ENCODE measurements around the gene OCIAD1.
"Not testable (repeated sequence)": the region's sequence is repeated elsewhere in the genome, so short reads cannot be mapped to it uniquely, and the experiment has no call there.

Gene OCIAD1

DNA sequence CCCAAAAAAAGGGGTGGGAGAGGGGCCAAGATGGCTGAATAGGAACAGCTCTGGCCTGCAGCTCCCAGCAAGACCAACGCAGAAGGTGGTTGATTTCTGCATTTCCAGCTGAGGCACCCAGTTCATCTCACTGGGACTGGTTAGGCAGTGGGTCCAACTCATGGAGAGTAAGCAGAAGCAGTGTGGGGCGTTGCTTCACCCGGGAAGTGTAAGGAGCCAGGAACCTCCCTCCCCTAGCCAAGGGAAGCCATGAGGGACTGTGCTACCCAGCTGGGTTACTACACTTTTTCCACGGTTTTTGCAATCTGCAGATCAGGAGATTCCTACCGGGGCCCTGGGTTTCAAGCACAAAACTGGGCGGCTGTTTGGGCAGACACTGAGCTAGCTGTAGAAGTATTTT lies 13.9 kb upstream of the OCIAD1 start:
- DNase-seq (ENCODE audit: low read depth in 2 of 3, low spot score in 1 of 3): no peak

DNA sequence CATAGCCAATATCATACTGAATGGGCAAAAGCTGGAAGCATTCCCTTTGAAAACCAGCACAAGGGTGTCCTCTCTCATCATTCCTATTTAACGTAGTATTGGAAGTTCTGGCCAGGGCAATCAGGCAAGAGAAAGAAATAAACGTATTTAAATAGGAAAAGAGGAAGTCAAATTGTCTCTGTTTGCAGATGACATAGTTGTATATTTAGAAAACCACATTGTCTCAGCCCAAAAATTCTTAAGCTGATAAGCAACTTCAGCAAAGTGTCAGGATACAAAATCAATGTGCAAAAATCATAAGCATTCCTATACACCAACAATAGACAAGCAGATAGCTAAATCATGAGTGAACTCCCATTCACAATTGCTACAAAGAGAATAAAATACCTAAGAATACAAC lies 9.5 kb upstream of the OCIAD1 start:
- not testable (repeated sequence) for DNase-seq (ENCODE audit: low read depth in 2 of 3, low spot score in 1 of 3)

DNA sequence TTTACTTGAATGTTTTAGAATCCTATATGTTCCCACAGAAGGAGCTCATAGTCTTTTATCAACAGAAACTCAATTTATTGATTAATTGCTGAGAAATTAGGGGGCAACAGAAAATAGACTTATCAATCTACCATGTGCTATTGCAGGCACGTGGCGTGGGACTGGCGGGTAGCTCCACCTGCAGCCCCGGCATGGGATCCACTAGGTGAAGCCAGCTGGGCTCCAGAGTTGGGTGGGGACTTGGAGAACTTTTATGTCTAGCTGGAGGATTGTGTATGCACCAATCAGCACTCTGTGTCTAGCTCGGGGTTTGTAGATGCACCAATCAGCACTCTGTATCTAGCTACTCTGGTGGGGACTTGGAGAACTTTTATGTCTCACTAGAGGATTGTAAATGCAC lies 3.3 kb upstream of the OCIAD1 start:
- no peak for DNase-seq (ENCODE audit: low read depth in 2 of 3, low spot score in 1 of 3)

DNA sequence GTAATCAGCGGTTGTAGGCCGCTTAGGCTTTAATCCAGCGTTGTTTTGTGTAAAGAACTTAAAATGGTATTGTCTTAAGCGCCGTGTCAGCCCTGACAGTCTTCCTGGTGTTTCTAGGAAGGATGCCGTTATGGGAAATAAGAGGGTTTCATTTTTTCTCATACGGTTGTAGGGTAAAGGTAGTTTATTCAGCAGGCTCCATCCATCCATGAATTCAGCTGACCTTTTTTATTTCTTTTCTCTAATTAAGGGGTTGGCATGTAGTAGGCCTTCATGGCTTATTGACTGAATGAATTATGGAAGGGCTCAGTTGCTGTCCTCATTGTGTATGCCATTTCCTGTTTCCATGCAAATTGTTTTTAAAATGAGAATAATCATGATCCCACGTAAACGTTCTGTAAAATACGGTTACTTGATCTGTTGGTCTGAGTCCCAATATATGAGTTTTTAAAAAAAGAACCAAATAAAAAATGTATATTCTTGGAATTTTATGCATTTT lies 693 bp downstream of the OCIAD1 start:
- DNase-seq (ENCODE audit: low read depth in 2 of 3, low spot score in 1 of 3): no peak

DNA sequence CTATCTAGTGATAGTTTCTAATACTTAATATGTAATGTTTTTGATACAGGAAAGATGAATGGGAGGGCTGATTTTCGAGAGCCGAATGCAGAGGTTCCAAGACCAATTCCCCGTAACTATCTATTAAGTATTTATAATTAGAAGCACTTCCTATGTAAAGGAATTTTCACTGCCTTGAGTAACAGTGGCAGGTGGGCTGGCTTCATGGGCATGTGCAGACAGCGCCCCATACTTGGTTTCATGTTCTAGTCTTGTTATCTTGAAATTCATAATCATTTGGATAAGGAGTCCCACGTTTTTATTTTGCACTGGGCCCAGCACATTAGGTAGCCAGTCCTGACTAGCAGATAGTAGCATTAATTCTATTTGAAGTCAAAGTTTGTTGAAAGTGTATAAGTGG lies 1.7 kb downstream of the OCIAD1 start:
- no peak for DNase-seq (ENCODE audit: low read depth in 2 of 3, low spot score in 1 of 3)

DNA sequence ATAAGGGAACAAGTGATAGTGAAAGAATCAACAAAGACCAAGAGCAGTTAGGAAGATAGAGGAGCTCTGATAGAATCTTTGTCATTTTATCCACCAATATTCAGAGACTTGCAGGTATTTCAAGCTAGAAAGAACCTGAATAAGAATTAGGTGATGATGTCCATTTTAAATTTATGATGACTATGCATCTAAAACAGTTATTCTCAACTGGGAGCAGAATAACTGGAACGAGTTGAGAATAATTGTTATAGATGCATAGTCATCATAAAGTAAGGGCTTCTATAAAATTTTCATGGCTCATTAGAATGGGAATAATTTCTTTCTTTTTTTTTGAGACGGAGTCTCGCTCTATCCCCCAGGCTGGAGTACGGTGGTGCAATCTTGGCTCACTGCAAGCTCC lies 5.8 kb downstream of the OCIAD1 start:
- no peak for DNase-seq (ENCODE audit: low read depth in 2 of 3, low spot score in 1 of 3)

DNA sequence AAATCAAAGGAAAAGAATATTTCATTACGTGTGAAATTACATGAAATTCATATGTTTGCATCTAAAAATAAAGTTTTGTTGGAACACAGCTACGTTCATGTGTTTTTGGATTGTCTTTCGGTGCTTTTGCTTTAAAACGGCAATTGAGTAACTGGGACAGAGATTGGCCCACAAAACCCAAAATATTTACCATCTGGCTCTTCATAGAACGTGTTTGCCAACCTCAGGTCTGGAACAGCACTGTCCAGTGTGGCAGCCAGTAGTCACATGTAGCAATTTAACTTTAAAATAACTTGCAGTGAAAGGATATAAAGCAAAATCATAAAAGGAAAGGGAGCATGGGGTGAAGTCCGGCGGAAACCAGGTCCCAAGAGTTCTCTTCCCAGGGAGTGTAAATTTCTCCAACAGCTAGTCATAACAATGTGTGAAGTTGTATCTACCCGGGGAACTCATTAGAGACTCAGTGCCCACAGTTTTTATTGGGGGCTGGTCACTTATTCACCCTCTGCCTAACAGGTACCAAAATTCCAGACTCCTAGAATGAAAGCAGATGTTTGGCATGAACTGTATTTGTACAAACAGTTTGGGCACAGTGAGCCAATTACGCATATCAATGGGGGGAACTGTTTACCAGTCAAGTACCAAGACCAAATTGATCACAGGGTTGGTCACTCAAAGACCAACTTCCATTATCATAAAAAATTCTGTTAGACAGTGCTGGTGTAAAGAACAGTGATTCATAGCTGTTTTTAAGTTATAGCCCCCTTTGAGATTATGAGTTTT lies 10.3 kb downstream of the OCIAD1 start:
- DNase-seq (ENCODE audit: low read depth in 2 of 3, low spot score in 1 of 3): no peak

DNA sequence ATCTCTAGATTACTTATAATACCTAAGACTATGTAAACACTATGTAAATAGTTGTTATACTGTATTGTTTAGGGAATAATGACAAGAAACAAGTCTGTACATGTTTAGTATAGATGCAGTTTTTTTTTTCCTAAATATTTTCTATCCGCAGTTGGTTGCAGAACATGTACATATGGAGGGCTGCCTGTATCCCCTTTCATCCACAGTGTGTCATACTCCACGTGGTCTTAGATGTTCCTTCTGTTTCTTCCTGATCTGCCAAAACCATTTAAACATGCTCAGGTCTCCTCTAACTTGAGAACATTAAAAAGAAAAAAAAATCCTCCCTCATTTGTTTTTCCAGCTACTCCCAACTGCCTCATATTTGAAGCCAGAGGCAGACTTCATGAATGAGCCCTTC lies 14.0 kb downstream of the OCIAD1 start:
- DNase-seq (ENCODE audit: low read depth in 2 of 3, low spot score in 1 of 3): no peak

DNA sequence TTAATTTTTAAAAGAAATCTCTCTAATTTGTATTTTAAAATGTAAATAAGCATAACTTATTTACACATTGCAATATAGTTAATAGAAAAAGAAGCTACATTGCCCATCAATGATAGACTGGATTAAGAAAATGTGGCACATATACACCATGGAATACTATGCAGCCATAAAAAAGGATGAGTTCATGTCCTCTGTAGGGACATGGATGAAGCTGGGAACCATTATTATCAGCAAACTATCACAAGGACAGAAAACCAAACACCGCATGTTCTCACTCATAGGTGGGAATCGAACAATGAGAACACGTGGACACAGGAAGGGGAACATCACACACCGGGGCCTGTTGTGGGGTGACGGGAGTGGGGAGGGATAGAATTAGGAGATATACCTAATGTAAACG lies 17.9 kb downstream of the OCIAD1 start:
- DNase-seq (ENCODE audit: low read depth in 2 of 3, low spot score in 1 of 3): not testable (repeated sequence)

DNA sequence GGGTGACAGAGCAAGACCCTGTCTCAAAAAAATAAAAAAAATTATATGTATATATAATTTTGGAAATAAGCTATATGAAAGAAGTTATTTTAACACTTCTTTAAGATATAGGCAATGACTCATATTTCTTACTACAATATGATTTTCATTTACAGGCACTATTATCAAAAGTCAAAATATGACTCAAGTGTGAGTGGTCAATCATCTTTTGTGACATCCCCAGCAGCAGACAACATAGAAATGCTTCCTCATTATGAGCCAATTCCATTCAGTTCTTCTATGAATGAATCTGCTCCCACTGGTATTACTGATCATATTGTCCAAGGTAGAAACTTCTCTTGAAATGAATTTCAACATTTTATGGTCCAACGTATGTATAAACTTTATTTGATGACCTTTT lies 20.8 kb downstream of the OCIAD1 start:
- no peak for DNase-seq (ENCODE audit: low read depth in 2 of 3, low spot score in 1 of 3)

DNA sequence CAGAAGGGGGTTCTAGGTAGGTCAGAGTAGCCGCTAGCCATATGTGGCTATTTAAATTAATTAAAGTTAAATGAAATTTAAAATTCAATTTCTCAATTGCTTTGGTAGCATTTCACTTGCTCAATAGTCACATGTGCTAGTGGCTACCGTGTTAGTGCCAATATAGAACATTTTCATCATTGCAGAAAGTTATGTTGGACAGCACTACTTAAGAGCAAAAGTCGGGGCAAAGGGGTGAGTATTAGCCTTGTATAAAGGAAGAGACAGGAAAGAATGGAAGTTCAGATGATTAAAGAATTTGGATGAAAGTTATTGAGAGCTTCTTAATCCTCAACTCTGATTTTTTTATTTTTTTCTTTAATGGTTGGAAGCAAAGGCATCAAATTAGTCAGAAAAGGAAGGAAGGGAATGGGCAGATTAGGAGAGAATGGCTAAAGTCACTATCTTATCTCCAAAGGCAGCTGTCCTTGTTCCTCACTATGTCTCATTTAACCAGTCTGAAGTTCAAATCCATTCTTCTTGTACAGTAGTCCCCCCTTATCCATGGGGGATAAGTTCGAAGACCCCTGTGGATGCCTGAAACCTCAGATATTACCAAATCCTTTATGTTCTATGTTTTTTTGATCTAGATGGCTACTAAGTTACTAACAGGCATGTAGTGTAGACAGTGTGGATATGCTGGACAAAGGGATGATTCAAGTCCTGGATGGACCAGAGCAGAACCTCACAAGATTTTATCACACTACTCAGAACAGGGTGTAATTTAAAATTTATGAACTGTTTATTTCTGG lies 22.9 kb downstream of the OCIAD1 start:
- no peak for DNase-seq (ENCODE audit: low read depth in 2 of 3, low spot score in 1 of 3)

DNA sequence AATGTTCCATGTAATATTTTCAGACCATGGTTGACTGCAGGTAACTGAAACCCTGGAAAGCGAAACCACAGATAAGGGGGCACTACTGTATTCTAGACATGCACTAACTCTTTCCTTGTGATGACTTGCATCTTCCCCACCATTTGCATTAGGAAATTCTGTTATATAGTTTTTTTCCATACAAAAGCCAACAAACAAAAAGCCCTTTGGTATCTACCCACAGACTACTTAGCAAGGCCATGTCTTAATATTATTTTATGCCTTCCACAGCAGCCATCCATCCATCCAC lies 23.5 kb downstream of the OCIAD1 start:
- no peak for DNase-seq (ENCODE audit: low read depth in 2 of 3, low spot score in 1 of 3)

DNA sequence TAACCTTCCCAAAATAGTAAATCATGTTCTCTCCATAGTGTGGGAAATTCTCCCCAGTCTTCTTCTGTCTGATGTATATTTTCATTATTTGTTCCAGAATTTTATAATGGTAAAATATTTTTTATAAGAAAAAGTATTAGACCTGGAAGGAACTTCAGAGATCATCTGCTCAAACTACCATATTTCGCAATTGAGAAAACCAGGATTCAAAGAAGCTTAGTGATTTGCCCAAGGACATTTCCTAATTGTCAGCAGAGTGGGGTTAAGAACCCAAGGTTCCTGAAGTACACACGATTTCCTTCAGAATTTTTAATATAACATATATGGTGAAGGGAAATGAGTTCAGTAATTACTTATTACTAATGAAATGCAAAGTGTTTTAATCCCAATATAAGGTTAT lies 24.1 kb downstream of the OCIAD1 start:
- DNase-seq (ENCODE audit: low read depth in 2 of 3, low spot score in 1 of 3): no peak

DNA sequence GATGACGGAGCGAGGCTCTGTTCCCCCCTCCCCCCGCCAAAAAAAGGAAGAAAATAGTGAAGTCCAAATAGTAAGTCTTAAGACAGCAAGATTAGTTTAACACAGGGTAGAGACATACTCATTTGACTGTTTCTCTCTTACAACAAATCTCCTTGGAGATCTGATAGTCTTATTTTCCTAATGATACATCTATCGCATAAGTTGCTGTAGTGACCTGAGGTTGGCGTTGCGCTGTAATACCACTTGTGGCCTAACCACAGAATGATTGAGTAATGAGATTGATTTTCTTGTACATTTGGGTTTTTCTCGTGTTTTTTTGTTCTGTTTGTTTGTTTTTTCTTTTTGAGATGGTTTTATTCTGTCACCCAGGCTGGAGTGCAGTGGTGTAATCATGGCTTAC lies 27.2 kb downstream of the OCIAD1 start:
- no peak for DNase-seq (ENCODE audit: low read depth in 2 of 3, low spot score in 1 of 3)

DNA sequence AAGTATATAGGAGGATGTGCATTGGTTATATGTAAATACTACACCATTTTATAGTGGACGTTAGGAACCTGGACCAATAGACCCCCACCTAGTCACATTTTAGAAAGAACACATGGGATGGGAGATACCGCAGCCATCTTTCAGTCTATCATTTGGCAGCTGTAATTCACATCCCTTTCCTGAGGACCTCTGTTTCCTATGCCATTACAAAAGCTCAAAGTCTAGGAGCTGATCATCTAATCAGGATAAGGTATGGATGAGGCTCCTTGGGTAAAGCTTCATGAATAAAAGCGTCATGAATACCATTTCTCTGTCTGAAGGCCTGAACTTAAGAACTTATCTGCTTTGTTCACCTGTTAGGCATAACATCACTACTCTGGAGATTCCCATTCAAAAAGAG lies 31.1 kb downstream of the OCIAD1 start:
- no peak for DNase-seq (ENCODE audit: low read depth in 2 of 3, low spot score in 1 of 3)

DNA sequence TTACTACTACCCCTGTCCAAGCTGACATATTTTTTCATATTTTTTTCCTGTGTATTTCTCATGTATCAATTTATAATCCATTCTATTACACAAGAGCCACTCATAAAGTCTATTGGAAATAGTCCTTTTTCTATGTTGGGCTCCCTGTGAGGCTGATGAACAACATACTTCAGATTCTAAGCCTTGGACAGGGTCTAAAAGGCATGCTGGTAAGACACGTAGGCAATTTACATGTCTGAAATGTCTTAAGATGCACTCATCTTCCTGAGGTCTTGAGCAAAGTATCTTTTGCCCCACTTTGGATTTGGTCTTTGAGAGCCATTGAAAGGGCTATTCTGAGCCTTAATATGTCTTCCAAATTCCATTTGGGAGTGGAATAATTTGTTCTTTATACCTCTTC lies 31.8 kb downstream of the OCIAD1 start:
- DNase-seq (ENCODE audit: low read depth in 2 of 3, low spot score in 1 of 3): no peak

DNA sequence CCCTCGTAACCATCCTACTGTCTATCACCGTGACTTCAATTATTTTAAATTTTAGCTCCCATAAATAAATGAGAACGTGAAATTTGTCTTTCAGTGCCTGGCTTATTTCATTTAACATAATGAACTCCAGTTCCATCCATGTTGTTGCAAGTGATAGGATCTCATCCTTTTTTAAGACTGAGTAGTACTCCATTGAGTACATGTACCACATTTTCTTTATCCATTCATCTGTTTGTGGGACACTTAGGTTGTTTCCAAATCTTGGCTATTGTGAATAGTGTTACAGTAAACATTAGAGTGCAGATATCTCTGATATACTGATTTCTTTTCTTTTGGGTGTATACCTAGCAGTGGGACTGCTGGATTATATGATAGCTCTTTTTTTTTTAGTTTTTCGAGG lies 32.8 kb downstream of the OCIAD1 start:
- DNase-seq (ENCODE audit: low read depth in 2 of 3, low spot score in 1 of 3): no peak

DNA sequence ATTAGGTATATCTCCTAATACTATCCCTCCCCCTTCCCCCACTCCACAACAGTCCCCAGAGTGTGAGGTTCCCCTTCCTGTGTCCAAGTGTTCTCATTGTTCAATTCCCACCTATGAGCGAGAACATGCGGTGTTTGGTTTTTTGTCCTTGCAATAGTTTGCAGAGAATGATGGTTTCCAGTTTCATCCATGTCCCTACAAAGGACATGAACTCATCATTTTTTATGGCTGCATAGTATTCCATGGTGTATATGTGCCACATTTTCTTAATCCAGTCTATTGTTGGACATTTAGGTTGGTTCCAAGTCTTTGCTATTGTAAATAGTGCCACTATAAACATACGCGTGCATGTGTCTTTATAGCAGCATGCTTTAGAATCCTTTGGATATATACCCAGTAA lies 33.8 kb downstream of the OCIAD1 start:
- DNase-seq (ENCODE audit: low read depth in 2 of 3, low spot score in 1 of 3): not testable (repeated sequence)

DNA sequence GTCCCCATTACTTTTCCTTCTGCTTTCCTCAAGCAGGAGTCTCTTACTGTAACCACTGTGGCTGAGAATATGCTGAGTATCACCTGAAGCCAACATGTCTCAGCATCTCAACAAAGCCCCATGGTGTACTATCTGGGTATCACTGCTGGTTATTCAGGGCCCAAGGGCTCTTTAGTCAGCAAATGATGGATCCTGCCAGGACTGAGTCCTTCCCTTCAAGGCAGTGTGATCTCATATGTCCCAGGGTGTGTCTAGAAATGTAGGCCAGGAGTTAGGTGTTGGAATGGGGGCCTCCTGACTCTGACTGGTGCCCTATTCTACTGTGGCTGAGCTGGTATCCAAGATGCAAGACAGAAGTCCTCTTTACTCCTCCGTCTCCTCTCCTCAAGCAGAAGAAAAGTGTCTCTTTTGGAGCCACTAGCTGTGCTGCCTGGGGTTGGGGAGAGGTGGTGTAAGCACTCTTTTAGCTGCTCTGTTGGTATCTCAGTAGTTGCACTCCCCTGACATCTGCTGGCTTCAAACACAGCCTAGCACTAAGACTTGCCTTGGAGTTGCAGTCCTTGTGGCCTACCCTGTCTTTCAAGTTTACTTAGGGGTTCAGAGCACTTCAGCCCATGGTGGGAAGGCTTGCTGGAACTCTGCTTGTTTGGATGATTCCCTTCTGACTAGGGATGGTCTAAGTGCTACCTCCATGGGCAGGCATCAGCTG lies 47.1 kb downstream of the OCIAD1 start:
- DNase-seq (ENCODE audit: low read depth in 2 of 3, low spot score in 1 of 3): no peak

DNA sequence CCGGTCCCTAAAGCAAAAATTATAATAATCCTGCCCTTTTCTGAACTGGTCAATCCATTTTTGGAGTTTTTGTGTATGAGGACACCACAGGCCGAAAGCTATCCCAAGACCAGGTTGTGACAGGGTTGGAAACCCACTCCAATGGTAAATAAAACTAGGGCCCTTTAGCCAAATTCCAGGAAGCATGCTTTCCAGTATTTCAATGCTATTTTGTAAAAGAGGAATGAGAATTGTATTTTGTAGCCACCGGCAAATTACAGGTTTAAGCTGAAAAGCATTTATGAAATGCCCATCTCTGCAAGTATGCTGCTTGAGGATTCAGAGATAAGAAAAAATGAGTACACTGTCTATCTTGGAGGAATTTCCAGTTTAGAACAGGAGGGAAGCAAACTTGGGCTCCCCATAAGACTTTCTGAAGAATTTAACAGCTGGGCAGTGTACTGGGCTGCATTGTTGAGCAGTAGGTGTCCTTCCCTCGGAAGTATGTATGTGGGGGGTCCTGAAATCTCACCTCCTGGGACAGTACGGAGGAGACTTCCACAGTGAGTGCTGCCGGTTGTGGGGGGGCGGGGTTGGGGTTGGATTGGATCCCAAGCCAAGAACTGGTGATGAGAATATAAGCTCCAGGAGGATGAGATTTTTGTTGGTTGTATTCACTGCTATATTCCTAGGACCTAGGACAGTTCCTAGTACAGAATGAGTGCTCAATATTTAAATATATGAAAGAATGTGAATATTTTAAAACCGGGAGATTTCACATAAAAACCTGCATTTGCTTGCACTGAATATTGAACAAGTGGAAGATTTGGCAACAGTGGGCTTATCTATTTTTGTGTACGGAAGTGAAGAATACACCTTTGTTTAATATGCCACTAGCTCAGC lies 48.9 kb downstream of the OCIAD1 start:
- DNase-seq (ENCODE audit: low read depth in 2 of 3, low spot score in 1 of 3): no peak

DNA sequence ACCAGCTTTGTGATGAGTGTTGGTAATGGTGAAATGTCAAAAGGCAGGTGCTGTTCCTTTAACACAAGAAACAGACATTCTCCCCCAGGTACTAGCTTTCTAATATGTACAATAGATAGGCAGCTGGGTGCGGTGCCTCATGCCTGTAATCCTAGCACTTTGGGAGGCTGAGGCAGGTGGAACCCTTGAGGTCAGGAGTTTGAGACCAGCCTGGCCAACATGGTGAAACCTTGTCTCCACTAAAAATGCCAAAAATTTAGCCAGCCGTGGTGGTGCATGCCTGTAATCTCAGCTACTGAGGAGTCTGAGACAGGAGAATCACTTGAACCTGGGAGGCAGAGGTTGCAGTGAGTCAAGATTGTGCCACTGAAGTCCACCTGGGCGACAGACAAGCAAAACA lies 50.8 kb downstream of the OCIAD1 start:
- DNase-seq (ENCODE audit: low read depth in 2 of 3, low spot score in 1 of 3): not testable (repeated sequence)

All from stimulated activated CD4-positive, alpha-beta T cell treated with anti-CD3 and anti-CD28 coated beads, Interleukin-12 subunit alpha, Interleukin-12 subunit beta, amount 100 ng/mL, for 48 hours (primary cell).